HEK293T (cell line): ENCODE measurements around the gene TEAD1.

Source experiments
- CTCF ChIA-PET: fragments of 350-600 bp; formaldehyde crosslinking; extraction: SDS; loops from one replicate; lab custom pipeline; 2021; ENCODE audit warnings: antibody characterized with exemption, inconsistent platforms; lab: Yijun Ruan, JAX
- POLR2A ChIA-PET: fragments of 350-600 bp; formaldehyde crosslinking; extraction: SDS; loops from one replicate; lab custom pipeline; 2020; ENCODE audit warnings: antibody characterized with exemption, inconsistent platforms; lab: Yijun Ruan, JAX
- DNase-seq: peaks from one replicate; pipeline ENCODE4 v3.0.0; 2012; ENCODE audit warnings: mixed read lengths; ENCODE audit errors: extremely low spot score
- ARNT ChIP-seq: fragments of 450-650 bp; IDR thresholded peaks from 2 replicates; pipeline ENCODE4 v1.6.1; 2017; ENCODE audit warnings: mild to moderate bottlenecking
- BHLHE40 ChIP-seq: fragments of 450-650 bp; IDR thresholded peaks from 2 replicates; pipeline ENCODE4 v1.6.1; 2016; ENCODE audit warnings: mild to moderate bottlenecking, moderate library complexity, borderline replicate concordance
- CTBP1 ChIP-seq: fragments of 450-650 bp; IDR thresholded peaks from 2 replicates; pipeline ENCODE4 v1.6.1; 2016; ENCODE audit warnings: borderline replicate concordance
- ELF4 ChIP-seq: fragments of 450-650 bp; IDR thresholded peaks from 2 replicates; pipeline ENCODE4 v1.6.1; 2017; ENCODE audit warnings: antibody characterized with exemption
- FOXA1 ChIP-seq: fragments of 450-650 bp; IDR thresholded peaks from 2 replicates; pipeline ENCODE4 v1.6.1; 2016; ENCODE audit warnings: mild to moderate bottlenecking
- FOXK2 ChIP-seq: fragments of 450-650 bp; IDR thresholded peaks from 2 replicates; pipeline ENCODE4 v1.6.1; 2016; ENCODE audit warnings: mild to moderate bottlenecking
- FOXM1 ChIP-seq: fragments of 450-650 bp; IDR thresholded peaks from 2 replicates; pipeline ENCODE4 v1.6.1; 2017; ENCODE audit warnings: mild to moderate bottlenecking, borderline replicate concordance
- HDGF ChIP-seq: fragments of 450-650 bp; IDR thresholded peaks from 2 replicates; pipeline ENCODE4 v1.6.1; 2017; ENCODE audit warnings: antibody characterized with exemption, borderline replicate concordance
- L3MBTL2 ChIP-seq: fragments of 450-650 bp; conservative IDR thresholded peaks from 2 replicates; pipeline ENCODE4 v1.6.1; 2016; ENCODE audit warnings: mild to moderate bottlenecking
- LEF1 ChIP-seq: fragments of 450-650 bp; IDR thresholded peaks from 2 replicates; pipeline ENCODE4 v1.6.1; 2017; ENCODE audit warnings: mild to moderate bottlenecking, borderline replicate concordance
- NFRKB ChIP-seq: fragments of 450-650 bp; IDR thresholded peaks from 2 replicates; pipeline ENCODE4 v1.6.1; 2016; ENCODE audit warnings: mild to moderate bottlenecking, moderate library complexity
- PKNOX1 ChIP-seq: fragments of 450-650 bp; IDR thresholded peaks from 2 replicates; pipeline ENCODE4 v1.6.1; 2016
- SP1 ChIP-seq: fragments of 450-650 bp; IDR thresholded peaks from 2 replicates; pipeline ENCODE4 v1.6.1; 2017
- SUZ12 ChIP-seq: fragments of 450-650 bp; IDR thresholded peaks from 2 replicates; pipeline ENCODE4 v1.6.1; 2016; ENCODE audit warnings: mild to moderate bottlenecking
- TARDBP ChIP-seq: fragments of 450-650 bp; IDR thresholded peaks from 2 replicates; pipeline ENCODE4 v1.6.1; 2016
- ZNF384 ChIP-seq: fragments of 450-650 bp; IDR thresholded peaks from 2 replicates; pipeline ENCODE4 v1.6.1; 2016

Gene TEAD1

DNA sequence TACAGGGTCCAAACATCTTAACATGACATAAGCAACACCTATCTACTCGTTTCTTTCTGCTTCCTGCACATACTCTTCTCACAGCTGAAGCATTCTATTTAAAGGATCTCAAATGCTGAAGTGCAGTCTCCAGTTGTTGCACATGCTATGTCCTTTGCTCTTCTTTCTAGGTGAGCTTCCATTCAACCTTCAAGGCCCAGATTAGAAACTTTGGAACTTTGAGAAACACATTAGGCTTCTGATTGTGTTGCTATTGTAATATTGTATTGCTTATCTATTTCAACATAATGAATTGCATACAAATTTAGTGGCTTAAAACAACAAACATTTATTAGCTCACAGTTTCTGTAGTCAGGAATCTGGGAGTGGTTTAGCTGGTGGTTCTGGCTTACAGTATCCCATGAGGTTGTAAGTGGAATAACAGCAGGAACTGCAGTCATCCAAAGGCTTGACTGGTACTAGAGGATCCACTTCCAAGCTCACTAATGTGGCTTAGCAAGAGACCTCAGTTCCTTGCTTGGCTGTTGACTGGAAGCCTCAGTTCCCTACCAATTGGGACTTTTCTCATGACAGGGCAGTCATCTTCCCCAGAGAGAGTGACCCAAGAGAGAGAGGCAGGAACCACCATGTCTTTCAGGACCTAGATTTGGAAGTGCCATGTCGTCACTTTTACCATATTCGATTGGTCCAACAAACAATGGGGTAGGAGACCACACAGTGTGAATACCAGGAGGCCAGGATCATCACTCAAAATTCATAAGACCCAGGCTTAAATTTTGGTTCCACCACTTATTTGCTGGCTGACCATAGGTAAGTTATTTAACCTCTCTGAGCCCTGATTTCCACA is 307.7 kb downstream of the TEAD1 start:
- CTCF ChIA-PET: no interaction called here
- POLR2A ChIA-PET: no interaction called here
- no peak for DNase-seq
- TF ChIP-seq FOXK2: no peak
- no peak for TF ChIP-seq LEF1
- no peak for TF ChIP-seq FOXA1
- TF ChIP-seq ZNF384: no peak
- no peak for TF ChIP-seq FOXM1
- no peak for TF ChIP-seq L3MBTL2
- no peak for TF ChIP-seq CTBP1
- TF ChIP-seq ELF4: no peak
- no peak for TF ChIP-seq SP1
- TF ChIP-seq SUZ12: no peak
- no peak for TF ChIP-seq ARNT
- no peak for TF ChIP-seq HDGF
- TF ChIP-seq TARDBP: no peak
- TF ChIP-seq BHLHE40: no peak
- no peak for TF ChIP-seq NFRKB
- no peak for TF ChIP-seq PKNOX1

GRCh38 chr11:12983336-12983735 is 309.1 kb downstream of the TEAD1 start:
- ChIA-PET POLR2A (no interaction called here), CTCF (no interaction called here)
- no peak for DNase-seq
- TF ChIP-seq ZNF384 (no peak), CTBP1 (no peak), SUZ12 (no peak), FOXM1 (no peak), BHLHE40 (no peak), PKNOX1 (no peak), NFRKB (no peak), L3MBTL2 (no peak)

- no peak for DNase-seq
- ChIA-PET POLR2A (no interaction called here), CTCF (no interaction called here)
- TF ChIP-seq HDGF (no peak), PKNOX1 (no peak), SP1 (no peak), TARDBP (no peak), NFRKB (no peak), ARNT (no peak), CTBP1 (no peak), LEF1 (no peak), FOXK2 (no peak), FOXM1 (no peak), L3MBTL2 (no peak), ZNF384 (no peak), BHLHE40 (no peak), ELF4 (no peak), FOXA1 (no peak), SUZ12 (no peak)
These were observed 312.1 kb downstream of the TEAD1 start for GRCh38 chr11:12986194-12986898.

DNA sequence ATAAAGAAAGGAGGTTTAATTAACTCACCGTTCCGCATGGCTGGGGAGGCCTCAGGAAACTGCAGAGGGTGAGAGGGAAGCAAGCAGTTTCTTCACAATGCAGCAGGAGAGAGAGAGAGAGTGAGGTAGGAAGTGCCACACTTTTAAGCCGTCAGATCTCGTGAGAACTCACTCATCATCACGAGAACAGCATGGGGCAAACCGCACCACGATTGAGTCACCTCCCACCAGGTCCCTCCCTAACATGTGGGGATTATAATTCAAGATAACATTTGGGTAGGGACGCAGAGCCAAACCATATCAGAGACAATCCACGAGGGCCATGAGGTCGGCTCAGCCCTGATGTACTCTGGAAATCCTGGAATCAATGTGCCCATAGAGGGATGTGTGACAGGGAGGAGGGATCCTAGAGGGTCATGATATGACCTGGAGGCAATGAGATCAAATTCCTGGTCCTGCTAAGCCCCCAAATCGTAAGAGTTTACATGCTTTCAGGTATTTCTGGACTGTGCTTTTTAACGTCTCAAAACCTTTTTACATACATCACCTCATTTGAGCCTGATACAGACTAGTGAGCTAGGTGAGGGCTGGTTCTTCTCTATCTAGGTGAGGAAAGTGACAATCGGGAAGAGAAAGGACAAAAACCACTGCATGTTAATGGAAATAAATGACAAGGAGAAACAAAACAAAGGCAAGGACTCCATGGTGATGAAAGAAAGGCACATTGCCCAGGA is 315.4 kb downstream of the TEAD1 start:
- no peak for DNase-seq
- CTCF ChIA-PET: no interaction called here
- TF ChIP-seq SUZ12 (no peak), BHLHE40 (no peak), SP1 (no peak), PKNOX1 (no peak), FOXM1 (no peak), FOXK2 (no peak), TARDBP (no peak), HDGF (no peak)
- POLR2A ChIA-PET: no interaction called here

- POLR2A ChIA-PET: no interaction called here
- TF ChIP-seq LEF1: no peak
- TF ChIP-seq ELF4: no peak
- no peak for TF ChIP-seq SP1
- TF ChIP-seq BHLHE40: no peak
- no peak for TF ChIP-seq FOXK2
- no peak for TF ChIP-seq ARNT
- no peak for TF ChIP-seq FOXA1
- no peak for TF ChIP-seq PKNOX1
- no peak for TF ChIP-seq CTBP1
- no peak for DNase-seq
- CTCF ChIA-PET: no interaction called here
These were observed 315.9 kb downstream of the TEAD1 start for GRCh38 chr11:12990162-12990480.
